ENCODE data around the gene C5AR2.
"Not testable (repeated sequence)": the region's sequence is repeated elsewhere in the genome, so short reads cannot be mapped to it uniquely, and the experiment has no call there.

C5AR2 gene

DNA sequence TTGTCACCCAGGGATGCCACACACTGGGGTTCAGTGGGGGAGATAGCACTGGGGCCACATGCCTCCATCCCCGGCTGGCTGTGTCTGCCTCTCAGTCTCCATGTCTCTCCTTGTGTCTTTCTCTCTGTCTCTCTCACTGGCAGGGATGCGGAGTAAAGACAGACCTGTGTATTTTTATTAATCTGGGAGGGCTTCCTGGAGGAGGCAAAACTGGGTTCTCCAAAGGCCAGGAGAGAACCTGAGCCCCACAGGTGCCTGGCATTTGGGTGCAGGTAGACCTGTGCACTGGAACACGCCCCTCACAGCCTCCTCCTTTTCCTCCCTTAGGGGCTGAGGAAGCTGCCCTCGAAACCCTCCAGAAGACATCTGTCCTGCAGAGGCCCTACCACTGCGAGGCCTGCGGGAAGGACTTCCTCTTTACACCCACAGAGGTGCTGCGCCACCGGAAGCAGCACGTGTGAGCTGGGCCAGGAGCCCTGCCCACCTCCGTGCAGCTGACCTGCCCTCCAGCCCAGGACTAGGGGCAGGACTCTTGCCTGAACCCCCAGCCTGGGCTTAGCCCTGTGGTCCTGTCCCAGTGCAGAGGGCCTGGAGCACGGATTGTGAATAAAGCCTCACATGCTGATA, 49.8 kb downstream of the C5AR2 start:
- in situ Hi-C loops (cut with MboI; ENCODE audit: low sequenced_read_pairs): no loop called here

DNA sequence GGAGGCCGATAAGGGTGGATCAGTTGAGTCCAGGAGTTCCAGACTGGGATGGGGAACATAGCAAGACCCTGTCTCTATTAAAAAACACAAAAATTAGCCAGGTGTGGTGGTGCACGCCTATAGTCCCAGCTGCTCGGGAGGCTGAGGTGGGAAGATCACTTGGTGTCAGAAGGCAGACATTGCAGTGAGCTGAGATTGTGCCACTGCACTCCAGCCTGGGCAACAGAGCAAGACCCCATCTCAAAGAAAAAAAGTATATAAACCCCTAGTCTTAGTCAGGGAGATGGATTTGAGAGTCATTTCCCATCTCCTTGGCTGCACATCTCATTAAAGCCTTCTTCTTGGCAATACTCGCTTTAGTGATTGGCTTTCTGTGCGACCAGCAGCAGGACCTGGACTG, 51.9 kb downstream of the C5AR2 start:
- in situ Hi-C loops (cut with MboI; ENCODE audit: low sequenced_read_pairs): not testable (repeated sequence)

GRCh38 chr19:47384533-47384932, 52.6 kb downstream of the C5AR2 start:
- in situ Hi-C loops (cut with MboI; ENCODE audit: low sequenced_read_pairs): not testable (repeated sequence)

DNA sequence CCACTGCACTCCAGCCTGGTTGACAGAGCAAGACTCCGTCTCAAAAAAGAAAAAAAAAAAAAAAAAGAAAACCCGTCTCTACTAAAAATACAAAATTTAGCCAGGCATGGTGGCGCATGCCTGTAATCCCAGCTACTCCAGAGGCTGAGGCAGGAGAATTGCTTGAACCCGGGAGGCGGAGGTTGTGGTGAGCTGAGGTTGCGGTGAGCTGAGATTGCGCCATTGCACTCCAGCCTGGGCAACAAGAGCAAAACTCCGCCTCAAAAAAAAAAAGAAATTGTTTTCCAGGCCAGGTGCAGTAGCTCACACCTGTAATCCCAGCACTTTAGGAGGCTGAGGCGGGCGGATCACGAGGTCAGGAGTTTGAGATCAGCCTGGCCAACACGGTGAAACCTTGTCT, 54.6 kb downstream of the C5AR2 start:
- in situ Hi-C loops (cut with MboI; ENCODE audit: low sequenced_read_pairs): not testable (repeated sequence)

DNA sequence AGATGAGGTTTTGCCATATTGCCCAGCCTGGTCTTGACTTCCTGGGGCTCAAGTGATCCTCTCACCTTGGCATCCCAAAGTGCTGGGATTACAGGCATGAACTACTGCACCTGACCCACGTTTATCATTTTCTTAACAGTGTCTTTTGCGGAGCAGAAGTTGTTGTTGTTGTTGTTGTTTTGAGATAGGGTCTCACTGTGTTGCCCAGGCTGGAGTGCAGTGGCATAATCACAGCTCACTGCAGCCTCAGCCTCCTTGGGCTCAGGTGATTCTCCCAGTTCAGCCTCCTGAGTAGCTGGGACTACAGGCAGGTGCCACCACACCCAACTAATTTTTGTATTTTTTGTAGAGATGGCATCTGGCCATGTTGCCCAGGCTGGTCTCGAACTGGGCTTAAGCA, 55.6 kb downstream of the C5AR2 start:
- in situ Hi-C loops (cut with MboI; ENCODE audit: low sequenced_read_pairs): not testable (repeated sequence)

GRCh38 chr19:47388721-47389120, 56.7 kb downstream of the C5AR2 start:
- in situ Hi-C loops (cut with MboI; ENCODE audit: low sequenced_read_pairs): not testable (repeated sequence)

- in situ Hi-C loops (cut with MboI; ENCODE audit: low sequenced_read_pairs): no loop called here
Observed at GRCh38 chr19:47389150-47389556, 57.2 kb downstream of the C5AR2 start.

DNA sequence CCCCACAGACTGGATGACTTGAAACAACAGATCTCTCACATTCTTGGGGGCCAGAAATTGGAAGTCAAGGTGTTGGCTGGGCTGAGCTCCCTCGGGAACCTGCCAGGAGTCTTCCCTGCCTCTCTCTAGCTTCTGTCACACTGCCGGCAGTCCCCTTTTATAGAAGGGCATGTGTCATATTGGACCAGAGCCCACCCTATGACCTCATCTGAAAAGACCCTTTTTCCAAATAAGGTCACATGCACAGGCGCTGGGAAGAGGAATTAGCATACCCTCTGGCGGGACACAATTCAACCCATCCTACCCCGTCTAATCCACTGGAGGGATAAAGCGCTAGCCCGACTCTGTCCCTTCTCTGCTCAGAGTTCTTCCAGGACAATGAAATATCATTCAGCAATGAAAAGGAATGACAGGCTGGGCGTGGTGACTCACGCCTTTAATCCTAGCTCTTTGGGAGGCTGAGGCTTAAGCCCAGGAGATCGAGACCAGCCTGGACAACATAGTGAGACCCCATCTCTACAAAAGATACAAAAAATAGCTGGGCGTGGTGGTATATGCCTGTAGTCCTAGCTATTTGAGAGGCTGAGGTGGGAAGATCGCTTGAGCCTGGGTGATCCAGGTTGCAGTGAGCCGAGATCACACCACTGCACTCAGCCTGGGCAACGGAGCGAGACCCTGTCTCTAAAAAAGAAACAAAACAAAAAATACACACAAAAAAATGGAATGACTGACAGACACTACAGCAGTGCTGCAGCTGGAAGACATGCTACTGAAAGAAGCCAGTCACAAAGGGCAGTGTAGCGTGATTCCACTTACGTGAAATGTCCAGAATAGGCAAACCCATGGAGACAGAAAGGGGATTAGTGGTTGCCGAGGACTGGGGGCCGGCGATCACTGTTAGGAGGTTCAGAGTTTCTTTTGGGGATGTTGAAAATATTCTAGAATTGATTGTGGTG, 58.8 kb downstream of the C5AR2 start:
- in situ Hi-C loops (cut with MboI; ENCODE audit: low sequenced_read_pairs): loop anchor here (5.0 kb wide), 1 partner anchor 94 kb away; no protein-coding TSS in a partner anchor

DNA sequence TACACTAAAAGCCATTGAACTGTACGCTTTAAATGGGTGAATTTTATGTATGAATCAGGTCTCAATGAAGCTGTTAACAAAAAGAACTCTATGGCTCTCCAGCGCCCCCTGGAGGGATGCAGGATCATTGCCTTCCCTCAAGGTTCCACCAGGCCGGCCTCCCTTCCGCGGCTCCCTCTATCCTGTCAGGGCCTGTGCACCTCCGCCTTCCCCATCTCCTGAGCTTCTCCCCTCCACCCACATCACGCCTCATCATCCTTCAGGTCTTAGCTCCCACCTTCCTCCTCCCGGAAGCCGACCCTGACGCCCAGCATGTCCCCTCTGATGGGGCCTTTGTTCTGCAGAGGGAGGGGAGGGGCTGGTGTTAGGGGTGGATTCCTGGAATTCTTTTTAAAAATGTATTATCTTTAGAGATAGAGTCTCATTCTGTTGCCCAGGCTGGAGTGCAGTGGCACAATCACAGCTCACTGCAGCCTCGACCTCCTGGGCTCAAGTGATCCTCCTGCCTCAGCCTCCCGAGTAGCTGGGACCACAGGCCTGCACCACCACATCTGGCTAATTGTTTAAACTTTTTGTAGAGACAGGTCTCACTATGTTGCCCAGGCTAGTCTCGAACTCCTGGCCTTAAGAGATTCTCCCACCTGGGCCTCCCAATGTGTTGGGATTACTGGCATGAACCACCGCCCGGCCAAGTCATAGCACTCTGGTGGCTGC, 59.7 kb downstream of the C5AR2 start:
- in situ Hi-C loops (cut with MboI; ENCODE audit: low sequenced_read_pairs): loop anchor here (5.0 kb wide), 1 partner anchor 94 kb away; no protein-coding TSS in a partner anchor
